ENCODE results near the gene CDH23.

DNA sequence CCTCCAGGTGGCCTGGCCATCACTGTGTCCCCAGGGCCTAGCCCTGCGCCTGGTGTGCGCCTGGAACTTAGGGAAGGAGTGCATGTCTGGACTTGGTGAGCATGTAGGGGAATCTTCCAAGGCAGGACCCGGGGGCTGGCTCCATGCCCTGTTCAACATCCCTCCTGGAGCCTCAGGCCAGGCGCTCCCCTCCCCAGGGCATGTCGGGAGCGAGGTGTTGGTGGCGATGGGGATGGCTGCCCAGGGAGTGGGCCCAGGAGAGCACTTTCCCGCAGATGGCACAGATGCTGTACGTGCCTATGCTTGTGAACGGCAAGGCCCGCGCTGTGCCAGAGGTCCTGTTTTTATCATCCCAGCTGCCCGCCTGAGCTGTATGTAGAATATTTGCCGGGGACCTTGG lies 55.0 kb downstream of the CDH23 start:
- TF ChIP-seq GATA3 (IDR thresholded peaks at IDR 0.05; ENCODE audit: low read depth, low read length) (no peak), GATA2 (IDR thresholded peaks at IDR 0.05; ENCODE audit: low read depth, low read length) (no peak)

Measured in SH-SY5Y (cell line).